A549 (cell line): ENCODE results near the gene FUT8. TPM values are rescaled to one million over a fixed set of nuclear protein-coding genes. Genes with fewer than 3 reads are reported as not detected.

Experiments used
- ATAC-seq, 2 experiments: fragments of 200-7000 bp in 1 of 2; fragments of >200 bp in 1 of 2; cut with Nextera tagmentation in 1 of 2; cut with Tn5 transposase in 1 of 2; 3 replicates each; pipeline versions ENCODE4 v1.8.0 to v1.9.1; 2018 to 2020; ENCODE audit warnings: mild to moderate bottlenecking in 1 of 2, moderate library complexity in 1 of 2
- CTCF ChIA-PET: fragments of 300-600 bp; sonication (Branson Sonifier 250); formaldehyde crosslinking; extraction: SDS; loops from one replicate; lab custom pipeline; 2021; ENCODE audit warnings: antibody characterized with exemption, inconsistent platforms; lab: Yijun Ruan, JAX
- POLR2A ChIA-PET: fragments of 350-600 bp; formaldehyde crosslinking; extraction: SDS; loops from one replicate; lab custom pipeline; 2021; ENCODE audit warnings: antibody characterized with exemption, inconsistent platforms; lab: Yijun Ruan, JAX
- DNase-seq, 2 experiments: peaks; one replicate each; pipeline versions ENCODE4 v3.0.0 to v3.0.0-alpha.2; 2011 to 2016; ENCODE audit warnings: low read depth in 1 of 2, low spot score in 1 of 2
- FAIRE-seq: peaks from 2 replicates; lab custom pipeline; 2011; peaks lifted over from hg19 to GRCh38; lab: Jason Lieb, UNC
- H3K27ac ChIP-seq, 2 experiments: fragments of >200 bp; sonication (Bioruptor Twin); formaldehyde crosslinking; 3 replicates each; pipeline ENCODE4 v1.5.1; 2016 to 2017
- H3K4me1 ChIP-seq: fragments of >200 bp; sonication (Bioruptor Twin); formaldehyde crosslinking; 3 replicates; pipeline ENCODE4 v1.6.1; 2016
- H3K4me2 ChIP-seq: fragments of >200 bp; sonication (Bioruptor Twin); formaldehyde crosslinking; 3 replicates; pipeline ENCODE4 v1.6.1; 2016
- H3K4me3 ChIP-seq: fragments of >200 bp; sonication (Bioruptor Twin); formaldehyde crosslinking; 3 replicates; pipeline ENCODE4 v1.5.1; 2016
- H3K9me3 ChIP-seq: fragments of >200 bp; sonication (Bioruptor Twin); formaldehyde crosslinking; 3 replicates; pipeline ENCODE4 v1.6.1; 2016
- BHLHE40 ChIP-seq: IDR thresholded peaks from 2 replicates; pipeline ENCODE4 v1.6.1; 2012; ENCODE audit warnings: low read depth, low read length, inconsistent platforms
- CHD2 ChIP-seq: fragments of 150-350 bp; IDR thresholded peaks from 2 replicates; pipeline ENCODE4 v1.6.1; 2014; ENCODE audit warnings: low read length; ENCODE audit not compliant: partially characterized antibody
- CHD4 ChIP-seq: fragments of 200-600 bp; sonication (generic); IDR thresholded peaks from 2 replicates; pipeline ENCODE4 v1.6.1; 2016; ENCODE audit warnings: antibody characterized with exemption, mild to moderate bottlenecking, borderline replicate concordance
- EHF ChIP-seq: fragments of 250-450 bp; sonication (Bioruptor Pico); IDR thresholded peaks from 2 replicates; pipeline ENCODE4 v1.5.0; 2020; ENCODE audit warnings: mild to moderate bottlenecking
- HMGXB4 ChIP-seq: fragments of 250-450 bp; sonication (Bioruptor Pico); IDR thresholded peaks from 2 replicates; pipeline ENCODE4 v1.5.0; 2021; ENCODE audit warnings: mild to moderate bottlenecking, moderate library complexity, borderline replicate concordance
- HOXB13 ChIP-seq: fragments of 250-450 bp; sonication (Bioruptor Pico); IDR thresholded peaks from 2 replicates; pipeline ENCODE4 v1.5.0; 2020; ENCODE audit warnings: low read depth, mild to moderate bottlenecking, moderate library complexity
- HOXB5 ChIP-seq: fragments of 250-450 bp; sonication (Bioruptor Pico); IDR thresholded peaks from 2 replicates; pipeline ENCODE4 v1.5.0; 2020; ENCODE audit warnings: mild to moderate bottlenecking, moderate library complexity
- JUN ChIP-seq, 2 experiments: fragments of >200 bp; sonication (Bioruptor Twin); formaldehyde crosslinking; IDR thresholded peaks; 2 replicates in 1 of 2; 3 replicates in 1 of 2; pipeline ENCODE4 v1.6.1; 2016 to 2017
- KDM1A ChIP-seq: fragments of 200-600 bp; sonication (generic); IDR thresholded peaks from 2 replicates; pipeline ENCODE4 v1.6.1; 2016; ENCODE audit warnings: low read depth, mild to moderate bottlenecking
- MAFK ChIP-seq: fragments of 450-650 bp; IDR thresholded peaks from 2 replicates; pipeline ENCODE4 v1.6.1; 2014; ENCODE audit not compliant: partially characterized antibody
- MYC ChIP-seq: IDR thresholded peaks from 2 replicates; pipeline ENCODE4 v1.6.1; 2012; ENCODE audit warnings: mild to moderate bottlenecking, inconsistent platforms, low read length, improper control_type of control experiment, borderline replicate concordance
- NFE2L2 ChIP-seq: fragments of 150-350 bp; conservative IDR thresholded peaks from 2 replicates; pipeline ENCODE4 v1.6.1; 2014; ENCODE audit warnings: low read length
- NR3C1 ChIP-seq: fragments of >200 bp; sonication (Bioruptor Twin); formaldehyde crosslinking; IDR thresholded peaks from 3 replicates; pipeline ENCODE4 v1.6.1; 2017
- POLR2AphosphoS2 ChIP-seq: conservative IDR thresholded peaks from 2 replicates; pipeline ENCODE4 v1.6.1; 2012; ENCODE audit warnings: low read length, improper control_type of control experiment, inconsistent platforms
- RAD21 ChIP-seq, 2 experiments: fragments of >200 bp in 1 of 2; sonication (Bioruptor Twin) in 1 of 2; formaldehyde crosslinking in 1 of 2; IDR thresholded peaks in 1 of 2; conservative IDR thresholded peaks in 1 of 2; 2 replicates in 1 of 2; 3 replicates in 1 of 2; pipeline ENCODE4 v1.6.1; 2012 to 2018; ENCODE audit warnings: inconsistent platforms in 1 of 2
- RCOR1 ChIP-seq: fragments of 150-350 bp; IDR thresholded peaks from 2 replicates; pipeline ENCODE4 v1.6.1; 2014; ENCODE audit warnings: antibody characterized with exemption, low read length, low read depth
- RFX5 ChIP-seq: fragments of 450-650 bp; IDR thresholded peaks from 2 replicates; pipeline ENCODE4 v1.7.1; 2014; ENCODE audit warnings: antibody characterized with exemption, mild to moderate bottlenecking, moderate library complexity
- TP53 ChIP-seq: fragments of 250-450 bp; sonication (Bioruptor Pico); IDR thresholded peaks from 2 replicates; pipeline ENCODE4 v1.5.0; 2021; ENCODE audit warnings: mild to moderate bottlenecking, moderate library complexity
- ZNF302 ChIP-seq: fragments of 250-450 bp; sonication (Bioruptor Pico); IDR thresholded peaks from 2 replicates; pipeline ENCODE4 v1.9.0; 2021; ENCODE audit warnings: inconsistent platforms, mild to moderate bottlenecking, moderate library complexity
- ZSCAN20 ChIP-seq: fragments of 250-450 bp; sonication (Bioruptor Pico); IDR thresholded peaks from 2 replicates; pipeline ENCODE4 v1.8.0; 2022; ENCODE audit warnings: mild to moderate bottlenecking, moderate library complexity
- WGBS: methylation state at CpG from one replicate; pipeline ENCODE4 v1.1.6; 2017; ENCODE audit errors: missing lambda C conversion rate; 5-methylcytosine and 5-hydroxymethylcytosine counted together
- polyA plus RNA-seq, 4 experiments: library from polyadenylated mRNA; depleted of rRNA in 3 of 4; stranded (reverse); fragments of >200 nt; fragmentation: RNase III in 1 of 4; extraction: RNeasy Plus Mini Kit Qiagen cat#74134 plus additional on column Dnase treatment in 1 of 4; gene quantifications; 2 replicates in 3 of 4; 3 replicates in 1 of 4; pipeline ENCODE4 v1.2.3, GENCODE V29; 2011 to 2017
- TF ChIP-seq, protein P1 (sequence below): fragments of 200-600 bp; sonication (generic); IDR thresholded peaks from 2 replicates; pipeline ENCODE4 v1.6.1; 2016; ENCODE audit warnings: antibody characterized with exemption, mild to moderate bottlenecking, moderate library complexity
- TF ChIP-seq, protein P2 (sequence below): fragments of 250-450 bp; sonication (Bioruptor Pico); IDR thresholded peaks from 2 replicates; pipeline ENCODE4 v1.5.0; 2020; ENCODE audit warnings: low read depth, mild to moderate bottlenecking, moderate library complexity
- TF ChIP-seq, protein P3 (sequence below): fragments of >200 bp; sonication (Bioruptor Twin); formaldehyde crosslinking; IDR thresholded peaks from 3 replicates; pipeline ENCODE4 v1.5.1; 2016

Gene FUT8
- polyA plus RNA-seq, 2 of the 4 experiments (the other 2 are of a cell fraction) = 20.3 to 22.9 TPM

DNA sequence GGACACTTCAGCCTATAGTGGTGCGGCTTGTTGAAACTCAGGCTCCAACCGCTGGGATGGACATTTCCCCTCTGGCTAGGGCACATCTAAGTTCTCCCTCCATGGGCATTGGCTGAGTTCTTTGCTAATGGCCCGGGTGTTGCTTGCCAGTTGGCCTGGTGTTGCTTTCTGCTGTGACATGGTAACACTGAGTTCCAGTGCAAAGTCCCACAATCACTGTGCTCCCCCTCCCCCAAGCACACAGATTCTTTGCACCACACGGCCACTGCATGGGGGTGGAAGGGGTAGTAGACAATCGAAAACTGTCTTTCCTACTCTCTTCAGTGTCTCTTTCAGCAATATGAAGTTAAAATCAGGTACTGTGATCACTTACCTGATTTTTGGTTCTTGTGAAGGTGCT is 308.2 kb downstream of the FUT8 start:
- no peak for TF ChIP-seq HOXB13 (CRISPR knock-in tag)
- FAIRE-seq (no peak), DNase-seq (no peak), ATAC-seq (no peak)
- Histone ChIP-seq H3K4me3 (no peak overlapping the region), H3K4me1 (no peaks in the 10 kb centered on the region), H3K9me3 (peaks cover 10% of the 10 kb centered on the region), H3K27ac (no peak overlapping the region), H3K4me2 (no peak overlapping the region)
- POLR2A ChIA-PET = no interaction called here
- 82% methylated on average over 5 of the region's 5 CpGs for WGBS
- CTCF ChIA-PET = no interaction called here

DNA sequence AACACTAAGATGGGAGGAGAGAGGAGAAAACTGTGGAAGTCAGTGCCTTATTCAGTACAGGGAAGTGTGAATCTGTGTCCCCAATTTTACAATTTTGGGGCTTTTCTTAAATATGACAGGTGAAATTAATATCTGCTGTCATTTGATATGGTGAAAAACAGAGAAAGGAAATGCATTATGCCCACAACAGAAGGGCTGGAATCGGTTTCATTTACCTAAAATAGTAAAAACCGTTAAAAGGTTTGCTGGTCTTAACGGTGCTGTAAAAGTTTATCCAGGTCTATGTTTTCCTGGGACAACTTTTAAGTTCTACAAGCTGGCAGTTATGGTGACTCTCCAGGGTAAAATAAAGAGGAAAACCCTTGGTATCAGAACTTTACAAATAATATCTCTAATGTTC is 310.8 kb downstream of the FUT8 start:
- TF ChIP-seq CHD2 (no peak), HOXB13 (CRISPR knock-in tag) (no peak), EHF (CRISPR knock-in tag) (no peak), RCOR1 (no peak), ZSCAN20 (CRISPR knock-in tag) (no peak), RFX5 (no peak), HMGXB4 (no peak), MYC (no peak), HOXB5 (CRISPR knock-in tag) (no peak), KDM1A (no peak), CHD4 (no peak), NFE2L2 (no peak), NR3C1 (no peak)
- TF ChIP-seq, protein P1, sequence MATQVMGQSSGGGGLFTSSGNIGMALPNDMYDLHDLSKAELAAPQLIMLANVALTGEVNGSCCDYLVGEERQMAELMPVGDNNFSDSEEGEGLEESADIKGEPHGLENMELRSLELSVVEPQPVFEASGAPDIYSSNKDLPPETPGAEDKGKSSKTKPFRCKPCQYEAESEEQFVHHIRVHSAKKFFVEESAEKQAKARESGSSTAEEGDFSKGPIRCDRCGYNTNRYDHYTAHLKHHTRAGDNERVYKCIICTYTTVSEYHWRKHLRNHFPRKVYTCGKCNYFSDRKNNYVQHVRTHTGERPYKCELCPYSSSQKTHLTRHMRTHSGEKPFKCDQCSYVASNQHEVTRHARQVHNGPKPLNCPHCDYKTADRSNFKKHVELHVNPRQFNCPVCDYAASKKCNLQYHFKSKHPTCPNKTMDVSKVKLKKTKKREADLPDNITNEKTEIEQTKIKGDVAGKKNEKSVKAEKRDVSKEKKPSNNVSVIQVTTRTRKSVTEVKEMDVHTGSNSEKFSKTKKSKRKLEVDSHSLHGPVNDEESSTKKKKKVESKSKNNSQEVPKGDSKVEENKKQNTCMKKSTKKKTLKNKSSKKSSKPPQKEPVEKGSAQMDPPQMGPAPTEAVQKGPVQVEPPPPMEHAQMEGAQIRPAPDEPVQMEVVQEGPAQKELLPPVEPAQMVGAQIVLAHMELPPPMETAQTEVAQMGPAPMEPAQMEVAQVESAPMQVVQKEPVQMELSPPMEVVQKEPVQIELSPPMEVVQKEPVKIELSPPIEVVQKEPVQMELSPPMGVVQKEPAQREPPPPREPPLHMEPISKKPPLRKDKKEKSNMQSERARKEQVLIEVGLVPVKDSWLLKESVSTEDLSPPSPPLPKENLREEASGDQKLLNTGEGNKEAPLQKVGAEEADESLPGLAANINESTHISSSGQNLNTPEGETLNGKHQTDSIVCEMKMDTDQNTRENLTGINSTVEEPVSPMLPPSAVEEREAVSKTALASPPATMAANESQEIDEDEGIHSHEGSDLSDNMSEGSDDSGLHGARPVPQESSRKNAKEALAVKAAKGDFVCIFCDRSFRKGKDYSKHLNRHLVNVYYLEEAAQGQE = no peak
- TF ChIP-seq, all 56 proteins: peak for 0
- CTCF ChIA-PET = no interaction called here
- DNase-seq = no peak

DNA sequence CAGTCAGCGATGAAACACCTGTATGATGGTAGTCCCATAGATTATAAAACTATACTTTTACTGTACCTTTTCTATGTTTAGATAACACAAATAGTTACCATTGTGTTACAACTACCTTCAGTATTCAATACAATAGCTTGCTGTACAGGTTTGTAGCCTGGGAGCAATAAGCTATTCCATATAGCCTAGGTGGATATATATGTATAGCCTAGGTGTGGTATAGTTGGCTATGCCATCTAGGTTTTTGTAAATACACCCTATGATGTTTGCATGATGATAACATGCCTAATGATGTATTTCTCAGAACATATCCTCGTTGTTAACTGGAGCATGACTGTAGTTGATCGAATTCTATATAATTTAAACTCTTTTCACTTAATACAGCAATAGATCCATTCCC is 316.1 kb downstream of the FUT8 start:
- Histone ChIP-seq H3K4me1 (no peaks in the 10 kb centered on the region), H3K4me2 (no peak overlapping the region), H3K27ac (no peak overlapping the region), H3K4me3 (no peak overlapping the region), H3K9me3 (no peaks in the 10 kb centered on the region)
- POLR2A ChIA-PET = no interaction called here
- 46% methylated on average over 3 of the region's 3 CpGs for WGBS
- ATAC-seq = no peak
- no peak for FAIRE-seq
- DNase-seq = no peak
- CTCF ChIA-PET = no interaction called here
- TF ChIP-seq BHLHE40 (no peak), MYC (no peak), NR3C1 (no peak), TP53 (CRISPR knock-in tag) (no peak), RAD21 (conservative IDR thresholded peaks at IDR 0.05 in 1 of 2, IDR thresholded peaks at IDR 0.05 in 1 of 2) (no peak), HMGXB4 (no peak), POLR2AphosphoS2 (no peak), MAFK (no peak), ZSCAN20 (CRISPR knock-in tag) (no peak), ZNF302 (CRISPR knock-in tag) (no peak), JUN (IDR thresholded peaks at IDR 0.05) (no peak), KDM1A (no peak)
- TF ChIP-seq, protein P2, sequence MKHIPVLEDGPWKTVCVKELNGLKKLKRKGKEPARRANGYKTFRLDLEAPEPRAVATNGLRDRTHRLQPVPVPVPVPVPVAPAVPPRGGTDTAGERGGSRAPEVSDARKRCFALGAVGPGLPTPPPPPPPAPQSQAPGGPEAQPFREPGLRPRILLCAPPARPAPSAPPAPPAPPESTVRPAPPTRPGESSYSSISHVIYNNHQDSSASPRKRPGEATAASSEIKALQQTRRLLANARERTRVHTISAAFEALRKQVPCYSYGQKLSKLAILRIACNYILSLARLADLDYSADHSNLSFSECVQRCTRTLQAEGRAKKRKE (CRISPR knock-in tag) = no peak
- TF ChIP-seq, protein P3, sequence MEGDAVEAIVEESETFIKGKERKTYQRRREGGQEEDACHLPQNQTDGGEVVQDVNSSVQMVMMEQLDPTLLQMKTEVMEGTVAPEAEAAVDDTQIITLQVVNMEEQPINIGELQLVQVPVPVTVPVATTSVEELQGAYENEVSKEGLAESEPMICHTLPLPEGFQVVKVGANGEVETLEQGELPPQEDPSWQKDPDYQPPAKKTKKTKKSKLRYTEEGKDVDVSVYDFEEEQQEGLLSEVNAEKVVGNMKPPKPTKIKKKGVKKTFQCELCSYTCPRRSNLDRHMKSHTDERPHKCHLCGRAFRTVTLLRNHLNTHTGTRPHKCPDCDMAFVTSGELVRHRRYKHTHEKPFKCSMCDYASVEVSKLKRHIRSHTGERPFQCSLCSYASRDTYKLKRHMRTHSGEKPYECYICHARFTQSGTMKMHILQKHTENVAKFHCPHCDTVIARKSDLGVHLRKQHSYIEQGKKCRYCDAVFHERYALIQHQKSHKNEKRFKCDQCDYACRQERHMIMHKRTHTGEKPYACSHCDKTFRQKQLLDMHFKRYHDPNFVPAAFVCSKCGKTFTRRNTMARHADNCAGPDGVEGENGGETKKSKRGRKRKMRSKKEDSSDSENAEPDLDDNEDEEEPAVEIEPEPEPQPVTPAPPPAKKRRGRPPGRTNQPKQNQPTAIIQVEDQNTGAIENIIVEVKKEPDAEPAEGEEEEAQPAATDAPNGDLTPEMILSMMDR = no peak

More for the DNA sequence above, 310.8 kb downstream of the FUT8 start:
- WGBS = 70% methylated on average over 3 of the region's 3 CpGs
- Histone ChIP-seq H3K4me1 (no peaks in the 10 kb centered on the region), H3K27ac (no peak overlapping the region), H3K9me3 (peaks cover 9% of the 10 kb centered on the region), H3K4me2 (no peak overlapping the region), H3K4me3 (no peak overlapping the region)
- POLR2A ChIA-PET = no interaction called here
- no peak for FAIRE-seq
- ATAC-seq = no peak
